ENCODE data around the gene ABCA13.
"Not testable (repeated sequence)": the region's sequence is repeated elsewhere in the genome, so short reads cannot be mapped to it uniquely, and the experiment has no call there.

The ABCA13 gene, protein sequence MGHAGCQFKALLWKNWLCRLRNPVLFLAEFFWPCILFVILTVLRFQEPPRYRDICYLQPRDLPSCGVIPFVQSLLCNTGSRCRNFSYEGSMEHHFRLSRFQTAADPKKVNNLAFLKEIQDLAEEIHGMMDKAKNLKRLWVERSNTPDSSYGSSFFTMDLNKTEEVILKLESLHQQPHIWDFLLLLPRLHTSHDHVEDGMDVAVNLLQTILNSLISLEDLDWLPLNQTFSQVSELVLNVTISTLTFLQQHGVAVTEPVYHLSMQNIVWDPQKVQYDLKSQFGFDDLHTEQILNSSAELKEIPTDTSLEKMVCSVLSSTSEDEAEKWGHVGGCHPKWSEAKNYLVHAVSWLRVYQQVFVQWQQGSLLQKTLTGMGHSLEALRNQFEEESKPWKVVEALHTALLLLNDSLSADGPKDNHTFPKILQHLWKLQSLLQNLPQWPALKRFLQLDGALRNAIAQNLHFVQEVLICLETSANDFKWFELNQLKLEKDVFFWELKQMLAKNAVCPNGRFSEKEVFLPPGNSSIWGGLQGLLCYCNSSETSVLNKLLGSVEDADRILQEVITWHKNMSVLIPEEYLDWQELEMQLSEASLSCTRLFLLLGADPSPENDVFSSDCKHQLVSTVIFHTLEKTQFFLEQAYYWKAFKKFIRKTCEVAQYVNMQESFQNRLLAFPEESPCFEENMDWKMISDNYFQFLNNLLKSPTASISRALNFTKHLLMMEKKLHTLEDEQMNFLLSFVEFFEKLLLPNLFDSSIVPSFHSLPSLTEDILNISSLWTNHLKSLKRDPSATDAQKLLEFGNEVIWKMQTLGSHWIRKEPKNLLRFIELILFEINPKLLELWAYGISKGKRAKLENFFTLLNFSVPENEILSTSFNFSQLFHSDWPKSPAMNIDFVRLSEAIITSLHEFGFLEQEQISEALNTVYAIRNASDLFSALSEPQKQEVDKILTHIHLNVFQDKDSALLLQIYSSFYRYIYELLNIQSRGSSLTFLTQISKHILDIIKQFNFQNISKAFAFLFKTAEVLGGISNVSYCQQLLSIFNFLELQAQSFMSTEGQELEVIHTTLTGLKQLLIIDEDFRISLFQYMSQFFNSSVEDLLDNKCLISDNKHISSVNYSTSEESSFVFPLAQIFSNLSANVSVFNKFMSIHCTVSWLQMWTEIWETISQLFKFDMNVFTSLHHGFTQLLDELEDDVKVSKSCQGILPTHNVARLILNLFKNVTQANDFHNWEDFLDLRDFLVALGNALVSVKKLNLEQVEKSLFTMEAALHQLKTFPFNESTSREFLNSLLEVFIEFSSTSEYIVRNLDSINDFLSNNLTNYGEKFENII (N-terminal part only)

DNA sequence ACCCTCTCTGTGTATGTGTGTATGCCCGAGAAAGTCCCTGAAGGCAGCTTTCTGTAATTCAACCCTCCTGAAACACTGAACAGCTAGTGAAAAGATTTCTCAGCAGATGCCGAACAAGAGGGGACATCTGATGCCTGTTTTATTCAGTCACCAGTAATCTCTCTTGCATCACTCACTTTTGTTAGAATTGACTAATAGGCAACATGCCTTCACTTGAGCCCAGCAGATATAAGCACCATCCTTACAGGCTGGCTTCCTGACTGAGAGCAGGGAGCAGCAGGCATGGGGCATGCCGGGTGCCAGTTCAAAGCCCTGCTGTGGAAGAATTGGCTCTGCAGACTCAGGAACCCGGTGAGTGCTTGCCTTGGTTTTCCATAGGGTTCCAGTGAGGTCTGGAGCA, at the start of gene ABCA13:
Gene ABCA13 (plus strand): TSS at position 257 of the 400 bp plus-strand sequence. CDS start 26 bp downstream, at position 283.
- DNase-seq = no peak

DNA sequence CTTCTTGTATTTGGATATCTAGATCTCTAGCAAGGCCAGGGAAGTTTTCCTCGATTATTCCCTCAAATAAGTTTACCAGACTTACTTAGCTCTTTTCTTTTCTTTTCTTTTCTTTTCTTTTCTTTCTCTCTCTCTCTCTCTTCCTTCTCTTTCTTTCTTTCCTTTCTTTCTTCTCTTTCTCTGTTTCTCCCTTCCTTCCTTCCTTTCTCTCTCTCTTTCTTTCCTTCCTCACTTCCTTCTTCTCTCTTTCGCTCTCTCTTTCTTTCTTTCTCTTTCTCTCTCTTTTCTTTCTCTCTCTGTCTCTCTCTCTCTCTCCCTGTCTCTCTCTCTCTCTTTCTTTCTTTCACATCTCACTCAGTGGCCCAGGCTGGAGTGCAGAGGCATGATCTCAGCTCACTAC, 45.2 kb upstream of the ABCA13 start:
- no peak for DNase-seq

DNA sequence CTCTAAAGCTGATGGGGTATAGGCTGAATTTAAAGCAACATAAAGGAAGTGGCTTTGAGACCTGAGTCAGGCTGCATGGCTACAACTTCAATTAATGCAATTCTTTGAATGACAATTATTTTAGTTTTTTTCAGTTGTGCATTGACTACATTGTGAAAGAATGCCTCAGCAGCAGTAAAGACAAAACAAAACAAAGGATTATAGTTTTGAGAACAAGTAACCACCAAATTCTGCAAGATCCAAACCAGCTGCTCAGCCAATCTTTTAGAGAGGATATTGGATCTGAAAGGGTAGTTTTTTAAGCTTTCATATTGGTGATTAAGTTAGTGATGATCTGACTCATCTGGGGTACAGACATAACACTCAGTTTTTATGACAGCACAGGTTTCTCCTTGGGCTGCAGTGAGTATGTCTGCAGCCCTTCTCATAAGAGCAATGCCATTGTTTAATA, 40.6 kb upstream of the ABCA13 start:
- DNase-seq = no peak

DNA sequence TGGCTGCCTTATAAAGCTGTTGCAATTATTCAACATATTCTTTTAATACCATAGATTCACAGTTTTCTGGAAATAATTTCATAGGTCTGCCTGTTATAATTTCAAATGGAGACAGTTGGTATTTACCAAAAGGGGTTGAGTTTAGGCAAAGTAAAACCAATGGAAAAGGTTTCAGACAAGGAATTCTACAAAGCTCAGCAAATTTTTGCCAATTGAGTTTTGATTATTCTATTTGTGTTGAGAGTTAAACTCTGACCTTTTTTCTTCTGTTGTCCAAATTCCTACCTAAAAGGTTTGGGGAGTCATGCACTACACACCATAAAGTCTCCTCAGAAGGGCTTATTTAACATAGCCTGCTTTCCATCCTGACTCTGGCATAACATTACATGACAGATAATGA, 38.5 kb upstream of the ABCA13 start:
- DNase-seq = no peak

DNA sequence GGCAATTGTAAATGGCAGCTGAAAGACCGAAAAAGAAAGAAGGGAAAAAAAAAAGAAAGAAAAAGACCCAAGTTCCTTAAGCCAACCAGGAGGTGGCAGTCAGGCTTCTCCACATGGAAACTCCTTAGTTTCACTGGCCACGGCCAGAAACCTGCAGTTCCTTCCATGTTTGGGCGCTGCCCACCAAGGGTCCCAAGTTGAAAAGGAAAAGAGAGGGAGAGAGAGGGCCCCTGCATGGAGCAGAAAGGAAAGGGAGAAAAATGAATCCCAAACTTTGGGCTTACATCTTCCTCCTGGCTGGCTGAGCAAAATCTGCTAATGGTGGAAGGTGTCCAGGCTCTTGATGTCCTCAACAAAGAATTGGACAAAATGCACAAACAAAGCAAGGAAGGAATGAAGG, 31.8 kb upstream of the ABCA13 start:
- no peak for DNase-seq

DNA sequence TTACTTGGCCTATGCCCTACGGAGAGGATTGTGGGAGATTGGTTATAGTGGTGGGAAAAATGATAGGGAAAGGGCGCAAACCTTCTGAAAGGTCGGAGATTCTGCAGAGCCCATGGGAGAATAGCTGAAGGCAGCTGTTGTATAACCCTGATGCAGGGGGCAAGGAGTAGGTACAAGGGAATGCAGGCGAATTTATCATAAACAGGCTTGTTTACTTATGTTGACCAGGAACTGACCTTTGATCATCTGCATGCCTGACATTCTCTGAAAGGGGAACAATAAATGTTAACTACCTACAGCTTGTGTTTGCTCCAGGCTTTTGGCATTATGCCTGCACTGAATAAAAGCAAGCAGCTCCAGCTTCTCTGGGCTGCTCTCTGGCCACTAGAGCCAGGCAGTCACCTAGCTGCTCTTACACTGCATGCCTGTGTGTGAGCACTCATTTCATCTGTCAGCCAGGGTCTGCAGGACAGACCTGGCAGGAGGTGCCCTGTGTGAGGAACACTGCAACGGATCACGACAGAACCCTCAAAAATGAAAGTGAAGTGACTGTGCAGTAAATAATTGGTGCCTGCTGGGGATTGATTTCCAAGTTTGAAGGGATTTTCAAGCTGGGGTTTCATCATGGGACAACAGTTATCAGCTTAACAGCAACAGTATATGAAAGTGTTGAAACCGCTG, 31.1 kb upstream of the ABCA13 start:
- no peak for DNase-seq

DNA sequence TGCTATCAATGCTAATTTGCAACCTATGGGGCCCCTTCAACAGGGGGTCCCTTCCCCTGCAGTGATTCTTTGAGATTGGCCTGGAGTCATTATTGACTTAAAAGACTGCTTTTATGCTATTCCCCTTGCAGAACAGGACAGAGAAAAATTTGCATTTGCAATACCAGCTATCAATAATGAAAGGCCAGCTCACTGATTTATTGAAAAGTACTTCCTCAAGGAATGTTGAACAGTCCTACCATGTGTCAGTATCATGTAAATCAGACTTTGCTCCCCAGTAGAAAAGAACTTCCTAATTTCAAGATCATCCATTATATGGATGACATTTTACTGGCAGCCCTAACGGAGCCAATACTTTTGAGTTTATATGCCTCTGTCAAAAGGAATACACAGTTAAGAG, 29.7 kb upstream of the ABCA13 start:
- no peak for DNase-seq

DNA sequence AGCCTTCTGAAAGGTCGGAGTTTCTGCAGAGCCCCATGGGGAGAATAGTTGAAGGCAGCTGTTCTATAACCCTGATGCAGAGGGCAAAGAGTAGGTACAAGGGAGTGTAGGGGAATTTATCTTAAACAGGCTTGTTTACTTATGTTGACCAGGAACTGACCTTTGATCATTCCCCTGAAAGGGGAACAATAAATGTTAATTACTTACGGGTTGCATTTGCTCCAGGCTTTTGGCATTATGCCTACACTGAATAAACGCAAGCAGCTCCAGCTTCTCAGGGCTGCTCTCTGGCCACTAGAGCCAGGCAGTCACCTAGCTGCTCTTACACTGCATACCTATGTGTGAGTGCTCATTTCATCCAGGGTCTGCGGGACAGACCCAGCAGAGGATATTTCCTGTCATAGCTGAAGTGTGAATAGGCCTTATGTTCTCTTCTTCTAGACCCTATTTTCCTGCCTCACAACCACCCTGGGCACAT, 26.9 kb upstream of the ABCA13 start:
- no peak for DNase-seq

DNA sequence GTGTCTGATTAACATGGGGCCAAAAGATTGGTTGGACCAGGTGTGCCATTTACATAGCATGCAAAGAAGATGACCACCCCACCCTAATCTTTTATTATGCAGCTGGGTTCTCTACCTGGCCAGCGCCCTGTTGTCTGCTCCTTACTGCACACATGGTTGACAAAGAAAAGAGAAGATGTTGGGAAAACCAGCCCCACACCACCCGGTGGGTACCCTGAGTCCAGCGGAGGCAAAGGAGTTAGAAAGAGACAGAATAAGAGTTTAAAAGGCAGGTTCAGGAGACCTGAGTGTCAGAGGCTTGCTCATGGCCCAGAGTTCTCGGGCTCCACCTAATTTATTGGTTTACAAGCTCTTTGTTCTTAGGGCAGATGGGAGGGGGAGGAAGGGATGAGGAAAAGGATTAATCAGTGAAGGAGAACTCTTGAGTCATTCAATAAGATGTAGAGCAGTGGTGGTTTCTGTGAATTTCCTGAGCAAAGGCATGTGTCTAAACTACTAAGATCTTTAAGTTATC, 24.1 kb upstream of the ABCA13 start:
- no peak for DNase-seq

DNA sequence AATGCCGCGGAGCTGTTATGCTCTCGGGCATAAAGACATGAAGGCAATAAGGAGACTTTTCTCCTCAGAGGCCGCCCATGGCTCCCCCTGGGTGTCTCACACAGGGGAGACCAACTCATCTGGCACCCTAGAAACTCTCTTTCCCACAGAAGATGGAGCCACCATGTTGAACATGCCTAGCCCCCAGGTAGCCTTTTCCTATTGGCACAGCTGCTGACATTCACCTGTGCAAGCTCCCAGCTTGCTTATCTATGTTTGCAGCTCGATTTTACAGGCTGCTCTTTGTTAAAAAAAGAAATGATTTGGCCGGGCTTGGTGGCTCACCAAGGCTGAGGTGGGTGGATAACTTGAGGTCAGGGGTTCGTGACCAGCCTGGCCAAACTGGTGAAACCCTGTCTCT, 23.6 kb upstream of the ABCA13 start:
- not testable (repeated sequence) for DNase-seq

DNA sequence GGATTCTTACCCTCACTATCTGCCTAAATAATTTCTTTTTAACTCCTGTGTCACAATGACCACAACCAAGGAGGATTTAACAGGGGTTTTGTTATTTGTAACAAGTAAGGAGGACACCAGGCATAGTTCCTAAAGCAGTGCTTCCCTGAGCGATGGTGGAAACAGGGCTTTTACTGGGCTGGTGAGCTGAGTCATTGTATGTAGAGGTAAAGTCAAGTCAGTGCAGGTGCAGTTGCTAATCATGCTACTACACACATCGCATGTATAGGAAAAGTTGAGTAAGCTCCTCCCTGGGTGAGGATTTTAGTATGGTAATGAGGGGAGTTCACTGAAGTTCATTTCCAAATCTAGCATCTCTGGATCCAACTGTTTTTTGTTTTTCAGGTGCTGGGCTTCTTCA, 22.9 kb upstream of the ABCA13 start:
- no peak for DNase-seq

DNA sequence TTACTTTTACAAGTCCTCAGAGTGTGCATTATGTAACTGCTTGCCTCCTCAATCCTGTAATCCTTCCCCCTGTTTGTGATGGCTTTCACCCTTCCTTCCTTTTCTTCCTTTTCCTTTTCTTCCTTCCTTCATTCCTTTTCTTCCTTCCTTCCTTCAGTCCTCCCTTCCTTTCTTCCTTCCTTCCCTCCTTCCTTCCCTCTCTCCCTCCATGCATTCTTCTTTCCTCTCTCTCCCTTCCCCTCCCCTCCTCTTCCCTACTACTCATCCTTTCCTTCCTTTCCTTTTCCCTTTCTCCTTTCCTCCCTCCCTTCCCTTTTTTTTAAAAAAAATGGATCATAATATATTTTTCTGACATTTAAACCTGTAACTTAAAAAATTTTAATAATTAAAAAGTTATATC, 22.2 kb upstream of the ABCA13 start:
- DNase-seq = no peak

DNA sequence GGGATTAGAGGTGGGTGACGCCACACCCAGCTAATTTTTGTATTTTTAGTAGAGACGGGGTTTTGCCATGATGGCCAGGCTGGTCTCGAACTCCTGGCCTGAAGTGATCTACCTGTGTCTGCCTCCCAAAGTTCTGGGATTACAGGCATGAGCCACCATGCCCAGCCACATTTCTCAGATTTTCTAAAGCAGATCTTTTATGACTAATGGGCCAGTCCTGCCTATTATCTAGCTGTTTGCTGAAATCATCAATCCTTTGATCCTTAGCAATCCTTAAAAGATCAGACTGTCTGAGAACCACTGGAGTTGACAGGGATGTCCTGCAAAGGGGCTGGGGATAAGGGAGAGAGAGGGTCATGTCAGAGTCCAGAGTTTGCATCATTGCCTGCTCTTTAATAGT, 21.2 kb upstream of the ABCA13 start:
- DNase-seq = no peak

DNA sequence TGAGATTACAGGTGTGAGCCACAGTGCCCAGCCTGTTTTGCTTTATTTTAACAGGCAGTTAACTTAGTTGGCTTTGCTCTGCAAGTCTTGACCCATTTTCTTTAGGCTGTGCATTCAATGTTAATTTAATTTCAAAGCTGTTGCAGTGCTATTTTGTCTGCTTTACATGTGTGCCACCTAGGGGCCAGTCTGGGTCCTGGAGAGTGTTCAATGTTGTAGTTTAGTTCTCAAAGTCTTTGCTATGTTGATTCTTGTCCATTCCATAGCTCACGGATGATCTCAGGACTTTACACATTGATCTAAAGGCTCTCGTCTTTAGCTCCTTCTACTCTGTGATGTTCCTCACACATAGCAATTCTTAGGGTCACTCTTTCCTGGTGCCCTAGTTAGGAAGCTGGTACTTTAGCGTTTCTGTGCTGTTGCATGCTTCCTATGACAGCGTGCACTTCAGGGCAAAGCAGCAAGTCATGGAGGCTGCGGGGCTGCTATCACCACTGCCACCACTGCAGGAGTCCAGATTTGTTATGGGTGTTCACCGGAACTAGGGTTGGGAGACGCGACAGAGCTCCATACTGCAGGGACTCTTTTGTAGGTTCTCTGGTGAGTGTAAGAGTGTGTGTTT, 16.4 kb upstream of the ABCA13 start:
- peak; percentile 21 to 31 for DNase-seq

DNA sequence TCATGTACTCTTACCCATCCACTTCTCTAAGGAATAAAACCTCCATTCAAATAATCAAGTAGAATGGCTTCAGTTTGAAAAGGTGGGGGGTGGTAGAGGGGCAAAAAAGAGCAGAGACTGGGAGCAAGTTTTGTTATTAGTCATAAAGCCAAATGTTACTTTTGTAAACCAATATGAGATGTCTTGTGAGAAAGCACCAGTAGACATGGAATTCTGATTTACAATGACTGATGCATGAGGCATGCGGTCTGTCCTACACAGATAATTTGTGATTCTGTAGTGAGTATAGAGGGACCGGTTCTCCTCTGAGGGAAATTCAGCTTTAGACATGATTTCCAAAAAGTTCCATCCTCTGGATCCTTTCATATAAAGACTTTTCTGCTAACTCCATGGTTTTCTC, 12.9 kb upstream of the ABCA13 start:
- no peak for DNase-seq

DNA sequence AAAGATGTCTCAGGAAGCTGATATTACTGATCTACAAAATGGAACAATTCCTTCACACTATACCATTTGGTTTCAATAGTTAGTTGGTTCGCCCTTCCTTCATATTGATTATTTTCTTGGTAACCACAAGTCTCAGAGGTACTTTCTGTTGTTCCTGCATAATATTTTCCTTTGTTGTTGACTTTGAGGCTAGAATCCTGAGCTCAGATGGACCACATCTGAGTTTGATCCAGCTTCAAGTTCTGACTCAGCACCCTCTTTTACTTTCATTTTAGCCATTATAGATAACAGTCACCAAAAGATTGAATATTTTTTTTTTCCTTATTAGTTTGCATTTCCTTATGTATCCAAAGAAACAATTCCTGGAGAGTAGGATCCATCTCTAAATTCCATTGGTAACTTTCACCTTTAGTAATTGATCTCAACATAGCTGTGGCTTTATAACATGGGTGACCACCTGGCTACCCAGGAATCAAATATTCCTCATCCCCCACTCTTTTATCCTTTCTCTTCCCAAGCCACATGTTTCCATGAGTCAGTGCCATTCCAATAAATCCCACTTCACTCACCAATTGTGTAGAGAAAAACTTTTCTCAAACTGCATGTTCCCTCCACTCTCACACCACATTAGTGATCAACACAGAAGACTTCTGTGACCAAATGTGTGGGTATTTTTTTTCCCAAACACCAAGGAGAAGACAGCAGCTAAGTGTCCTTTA, 9.7 kb upstream of the ABCA13 start:
- DNase-seq = no peak

DNA sequence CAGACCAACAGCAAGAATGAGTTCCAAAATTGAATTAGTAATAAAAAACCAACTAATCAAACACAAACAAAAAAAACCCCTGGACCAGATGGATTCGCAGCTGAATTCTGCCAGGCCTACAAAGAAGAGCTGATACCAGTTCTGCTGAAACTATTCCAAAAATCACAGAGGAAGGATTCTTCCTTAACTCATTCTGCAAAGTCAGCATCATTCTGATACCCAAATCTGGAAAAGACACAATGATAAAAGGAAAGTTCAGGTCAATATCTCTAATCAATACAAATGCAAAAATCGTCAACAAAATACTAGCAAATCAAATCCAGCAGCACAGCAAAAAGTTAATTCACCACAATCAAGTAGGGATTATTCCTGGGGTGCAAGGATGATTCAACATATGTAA, 6.1 kb upstream of the ABCA13 start:
- DNase-seq = no peak

DNA sequence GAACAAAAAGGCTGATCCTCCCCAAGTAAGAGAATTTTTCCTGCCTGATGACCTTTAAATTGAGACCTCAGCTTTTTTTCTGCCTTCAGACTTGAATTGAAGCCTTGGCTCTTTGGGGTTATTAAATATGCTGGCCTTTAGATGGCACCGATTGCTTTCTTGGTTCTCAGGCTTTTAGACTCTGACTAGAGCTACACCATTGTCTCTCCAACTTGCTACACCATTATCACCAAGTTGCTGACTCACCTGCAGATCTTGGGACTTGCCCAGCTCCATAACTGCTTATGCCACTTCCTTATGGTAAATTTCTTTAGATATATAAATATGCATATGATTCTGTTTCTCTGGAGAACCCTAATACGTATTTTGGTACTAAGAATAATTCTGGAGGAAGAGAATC, 3.1 kb upstream of the ABCA13 start:
- no peak for DNase-seq

DNA sequence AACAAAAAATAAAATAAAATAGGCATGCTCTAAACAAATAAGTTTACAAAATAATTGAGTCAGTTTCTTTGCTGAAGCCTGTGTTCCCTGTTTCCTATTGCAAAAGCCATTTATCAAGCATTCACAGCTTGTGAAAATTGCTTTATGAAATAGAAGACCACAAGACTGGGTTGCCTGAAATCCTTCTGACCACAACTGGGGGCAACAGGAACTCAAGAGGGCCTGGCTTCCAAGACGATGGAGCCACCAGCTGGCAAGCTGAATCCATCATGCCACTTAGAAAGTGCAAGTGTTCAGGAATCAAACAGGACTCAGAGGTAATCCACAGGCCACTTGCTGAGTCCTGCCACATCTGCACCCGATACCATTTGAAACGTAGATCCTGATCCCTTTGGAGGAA, 752 bp upstream of the ABCA13 start:
- DNase-seq = no peak

DNA sequence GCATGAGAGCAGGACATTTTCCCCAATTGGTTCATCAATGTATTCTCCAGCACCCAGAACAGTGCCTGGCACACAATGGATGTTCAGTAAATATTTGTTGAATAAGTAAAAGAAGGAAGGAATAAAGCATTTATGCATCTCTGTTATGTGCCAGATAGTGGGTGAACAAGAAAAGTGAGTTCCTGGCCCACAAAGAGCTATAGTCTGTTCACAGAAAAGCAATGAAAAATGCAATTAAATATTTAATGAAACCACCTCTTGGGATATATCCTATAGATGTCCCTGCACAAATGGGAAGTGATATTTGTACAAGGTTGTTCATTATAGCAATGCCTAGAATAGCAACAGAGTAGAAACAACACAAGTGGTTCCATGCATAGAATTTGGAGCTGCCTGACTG, 2.1 kb downstream of the ABCA13 start:
- DNase-seq = no peak
